ENCODE data around the gene NRXN2. TPM values are rescaled to one million over a fixed set of nuclear protein-coding genes. Genes with fewer than 3 reads are reported as not detected.

Gene NRXN2
- total and polyA plus RNA-seq, 2 donors (not counting 3 experiments of a cell fraction or from before 2014, with no cell fraction given) = not detected

DNA sequence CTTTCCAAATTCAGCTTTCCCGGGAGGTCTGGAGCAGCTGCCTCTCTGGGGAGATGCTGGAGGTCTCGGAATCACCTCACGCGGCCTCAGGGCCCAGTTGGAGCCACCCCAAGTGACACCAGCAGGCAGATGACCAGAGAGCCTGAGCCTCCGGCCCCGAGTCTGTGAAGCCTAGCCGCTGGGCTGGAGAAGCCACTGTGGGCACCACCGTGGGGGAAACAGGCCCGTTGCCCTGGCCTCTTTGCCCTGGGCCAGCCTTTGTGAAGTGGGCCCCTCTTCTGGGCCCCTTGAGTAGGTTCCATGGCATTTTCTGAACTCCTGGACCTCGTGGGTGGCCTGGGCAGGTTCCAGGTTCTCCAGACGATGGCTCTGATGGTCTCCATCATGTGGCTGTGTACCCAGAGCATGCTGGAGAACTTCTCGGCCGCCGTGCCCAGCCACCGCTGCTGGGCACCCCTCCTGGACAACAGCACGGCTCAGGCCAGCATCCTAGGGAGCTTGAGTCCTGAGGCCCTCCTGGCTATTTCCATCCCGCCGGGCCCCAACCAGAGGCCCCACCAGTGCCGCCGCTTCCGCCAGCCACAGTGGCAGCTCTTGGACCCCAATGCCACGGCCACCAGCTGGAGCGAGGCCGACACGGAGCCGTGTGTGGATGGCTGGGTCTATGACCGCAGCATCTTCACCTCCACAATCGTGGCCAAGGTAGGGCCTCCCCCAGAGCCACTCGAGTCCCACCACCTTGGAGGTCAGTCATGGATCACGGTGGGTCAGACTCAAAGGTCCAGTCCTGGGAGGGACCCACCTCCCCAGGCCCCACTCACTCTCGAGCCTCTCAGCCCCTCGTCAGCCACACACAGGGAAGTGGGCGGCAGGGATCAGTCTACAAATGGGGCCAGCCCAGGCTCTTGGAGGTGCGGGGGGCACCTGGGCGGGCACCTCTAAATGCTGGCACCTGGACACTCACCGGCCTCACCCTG, 131.5 kb downstream of the NRXN2 start:
- Histone ChIP-seq H3K9ac (replicated peaks; ENCODE audit: extremely low read depth, insufficient read depth, low read length) (no peak overlapping the region), H3K79me2 (ENCODE audit: control insufficient read depth, insufficient read depth, low read length) (no peaks in the 10 kb centered on the region), H3K4me3 (replicated peaks in 1 of 3; ENCODE audit: insufficient read depth in 1 of 3, low read depth in 1 of 3, low read length in 3 of 3) (no peak overlapping the region), H2AFZ (ENCODE audit: low read depth, low read length) (no peak overlapping the region), H3K36me3 (ENCODE audit: control insufficient read depth in 2 of 2, extremely low read depth in 1 of 2, insufficient read depth in 2 of 2, low read length in 2 of 2) (no peaks in the 10 kb centered on the region), H3K9me3 (replicated peaks; ENCODE audit: control insufficient read depth, insufficient read depth, low read length) (no peaks in the 10 kb centered on the region), H3K4me1 (ENCODE audit: control insufficient read depth, extremely low read depth, insufficient read depth, low read length) (no peaks in the 10 kb centered on the region), H4K20me1 (replicated peaks; ENCODE audit: control insufficient read depth, extremely low read depth, insufficient read depth, low read length) (no peaks in the 10 kb centered on the region), H3K27me3 (ENCODE audit: control insufficient read depth in 2 of 2, insufficient read depth in 2 of 2, low read length in 2 of 2) (no peaks in the 10 kb centered on the region), H3K9me1 (replicated peaks; ENCODE audit: control insufficient read depth, extremely low read depth, insufficient read depth, low read length) (no peaks in the 10 kb centered on the region), H3K27ac (ENCODE audit: insufficient read depth, low read depth, low read length) (no peak overlapping the region), H3K4me2 (ENCODE audit: insufficient read depth, low read length) (no peak overlapping the region)
- TF ChIP-seq POLR2AphosphoS5 (IDR thresholded peaks at IDR 0.05; ENCODE audit: insufficient read depth, low read depth, low read length) (no peak), JUN (IDR thresholded peaks at IDR 0.05; ENCODE audit: borderline replicate concordance, insufficient read depth, insufficient read length, low read depth) (no peak), POLR2A (IDR thresholded peaks at IDR 0.05; ENCODE audit: low read depth, low read length) (no peak), EZH2 (IDR thresholded peaks at IDR 0.05; ENCODE audit: borderline replicate concordance, low read depth, low read length, severe bottlenecking) (no peak), MYC (IDR thresholded peaks at IDR 0.05; ENCODE audit: low read depth, low read length) (no peak), GATA2 (IDR thresholded peaks at IDR 0.05; ENCODE audit: insufficient read depth, insufficient read length, low read depth, low read length) (no peak), FOS (IDR thresholded peaks at IDR 0.05; ENCODE audit: borderline replicate concordance, insufficient read depth, low read length) (no peak)
- TF ChIP-seq, protein P1, sequence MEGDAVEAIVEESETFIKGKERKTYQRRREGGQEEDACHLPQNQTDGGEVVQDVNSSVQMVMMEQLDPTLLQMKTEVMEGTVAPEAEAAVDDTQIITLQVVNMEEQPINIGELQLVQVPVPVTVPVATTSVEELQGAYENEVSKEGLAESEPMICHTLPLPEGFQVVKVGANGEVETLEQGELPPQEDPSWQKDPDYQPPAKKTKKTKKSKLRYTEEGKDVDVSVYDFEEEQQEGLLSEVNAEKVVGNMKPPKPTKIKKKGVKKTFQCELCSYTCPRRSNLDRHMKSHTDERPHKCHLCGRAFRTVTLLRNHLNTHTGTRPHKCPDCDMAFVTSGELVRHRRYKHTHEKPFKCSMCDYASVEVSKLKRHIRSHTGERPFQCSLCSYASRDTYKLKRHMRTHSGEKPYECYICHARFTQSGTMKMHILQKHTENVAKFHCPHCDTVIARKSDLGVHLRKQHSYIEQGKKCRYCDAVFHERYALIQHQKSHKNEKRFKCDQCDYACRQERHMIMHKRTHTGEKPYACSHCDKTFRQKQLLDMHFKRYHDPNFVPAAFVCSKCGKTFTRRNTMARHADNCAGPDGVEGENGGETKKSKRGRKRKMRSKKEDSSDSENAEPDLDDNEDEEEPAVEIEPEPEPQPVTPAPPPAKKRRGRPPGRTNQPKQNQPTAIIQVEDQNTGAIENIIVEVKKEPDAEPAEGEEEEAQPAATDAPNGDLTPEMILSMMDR (IDR thresholded peaks at IDR 0.05; ENCODE audit: extremely low read depth in 1 of 2, insufficient read depth in 1 of 2, low read depth in 1 of 2, low read length in 2 of 2) = no peak
- TF ChIP-seq, protein P2, sequence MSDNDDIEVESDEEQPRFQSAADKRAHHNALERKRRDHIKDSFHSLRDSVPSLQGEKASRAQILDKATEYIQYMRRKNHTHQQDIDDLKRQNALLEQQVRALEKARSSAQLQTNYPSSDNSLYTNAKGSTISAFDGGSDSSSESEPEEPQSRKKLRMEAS (IDR thresholded peaks at IDR 0.05; ENCODE audit: insufficient read depth, insufficient read length) = no peak
- ChIA-PET CTCF (no interaction called here), POLR2A (no interaction called here)
- FAIRE-seq = no peak
- no TSS peak for BruUV-seq (replicated peaks)
- no peak for DNase-seq (ENCODE audit: low read depth, low spot score)
- intact Hi-C loops (cut with micrococcal nuclease) = no loop called here
- dilution Hi-C loops (cut with MboI; ENCODE audit: extremely low pct_ligation_motif_present, low sequenced_read_pairs) = no loop called here

Data from endothelial cell of umbilical vein (primary cell).